GM12801 (cell line): Measurements from ENCODE around the gene TBC1D10A.

ENCODE experiments used
- CTCF ChIP-seq: IDR thresholded peaks from one replicate; pipeline ENCODE4 v1.5.1; 2011; ENCODE audit warnings: control low read depth; ENCODE audit not compliant: insufficient read length; ENCODE audit errors: extremely low read depth

TBC1D10A gene

GRCh38 chr22:30326706-30327362 is at the start of gene TBC1D10A:
Gene TBC1D10A, minus strand, starts transcription at chr22:30326941. Its CDS starts 60 bp downstream, at chr22:30326881.
- no peak for TF ChIP-seq CTCF

- TF ChIP-seq CTCF, result no peak
These were observed 48.6 kb upstream of the TBC1D10A start for GRCh38 chr22:30375312-30375849.

GRCh38 chr22:30373331-30374325 is 46.9 kb upstream of the TBC1D10A start:
- no peak for TF ChIP-seq CTCF

GRCh38 chr22:30372915-30373314 is 46.2 kb upstream of the TBC1D10A start:
- TF ChIP-seq CTCF, result no peak

- no peak for TF ChIP-seq CTCF
These were observed 45.2 kb upstream of the TBC1D10A start for GRCh38 chr22:30371981-30372380.

- TF ChIP-seq CTCF, result no peak
These were observed 44.6 kb upstream of the TBC1D10A start for GRCh38 chr22:30371321-30371720.

GRCh38 chr22:30370641-30371230 is 44.0 kb upstream of the TBC1D10A start:
- TF ChIP-seq CTCF, result no peak
